Chondrocyte (in vitro differentiated cells): Measurements from ENCODE around the gene KLHL30. TPM values are rescaled to one million over a fixed set of nuclear protein-coding genes. Genes with fewer than 3 reads are reported as not detected.
A peak's percentile ranks its signal among the peaks of the same experiment; 100 is the strongest.
"Not testable (repeated sequence)": the region's sequence is repeated elsewhere in the genome, so short reads cannot be mapped to it uniquely, and the experiment has no call there.

ENCODE experiments used
- DNase-seq: peaks from one replicate; pipeline ENCODE4 v3.0.0; 2021; ENCODE audit warnings: mixed read lengths, low spot score
- H3K27ac Mint-ChIP-seq: one replicate; pipeline ENCODE4 v1.8.0; 2021; ENCODE audit warnings: mild to moderate bottlenecking, moderate library complexity, mixed read lengths; ENCODE audit not compliant: unreplicated experiment
- H3K27me3 Mint-ChIP-seq: 2 replicates; pipeline ENCODE4 v1.8.0; 2021; ENCODE audit warnings: low read depth, mixed read lengths
- H3K36me3 Mint-ChIP-seq: 2 replicates; pipeline ENCODE4 v1.8.0; 2021; ENCODE audit warnings: low read depth, mixed read lengths
- H3K4me1 Mint-ChIP-seq: 2 replicates; pipeline ENCODE4 v1.8.0; 2021; ENCODE audit warnings: low read depth, mild to moderate bottlenecking, mixed read lengths
- H3K4me3 Mint-ChIP-seq: one replicate; pipeline ENCODE4 v1.8.0; 2021; ENCODE audit warnings: mild to moderate bottlenecking, moderate library complexity, mixed read lengths; ENCODE audit not compliant: unreplicated experiment
- H3K9me3 Mint-ChIP-seq: 2 replicates; pipeline ENCODE4 v1.8.0; 2021; ENCODE audit warnings: low read depth, mixed read lengths
- total RNA-seq: library from RNA; stranded (reverse); gene quantifications from 3 replicates; pipeline ENCODE4 v1.2.1, GENCODE V29; 2021
- TF ChIP-seq, protein P1 (sequence below): fragments of 200-600 bp; sonication (generic); IDR thresholded peaks from 2 replicates; pipeline ENCODE4 v1.5.0; 2021; ENCODE audit warnings: antibody characterized with exemption, mild to moderate bottlenecking, moderate library complexity

Gene KLHL30
- total RNA-seq, 1 donor from 2014 or later, result 25.6 TPM

DNA sequence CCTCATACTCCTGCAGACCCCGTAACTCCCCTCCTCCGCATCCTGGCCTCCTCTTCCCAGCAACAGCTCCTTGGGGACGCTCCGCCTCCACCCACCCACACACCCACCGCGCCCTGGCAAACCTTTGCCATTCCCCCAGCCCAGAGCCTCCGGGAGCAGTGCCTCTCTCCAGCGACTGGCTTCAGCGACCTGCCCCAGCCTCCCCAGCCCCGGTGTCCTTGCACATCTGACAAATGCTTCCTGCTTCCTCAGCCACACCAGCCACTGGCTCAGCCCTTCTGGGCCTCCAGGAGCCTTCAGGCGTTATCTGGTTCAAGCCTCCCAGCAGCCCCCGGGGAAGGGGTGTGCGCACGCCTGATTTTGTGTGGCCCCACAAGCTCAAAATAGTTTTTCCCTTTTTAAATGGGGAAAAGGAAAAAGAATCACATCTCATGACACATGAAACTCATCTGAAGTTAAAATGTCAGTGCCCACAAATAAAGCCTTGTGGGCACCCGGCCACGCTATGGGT is 24.1 kb upstream of the KLHL30 start:
- DNase-seq, result peak; percentile 75
- Mint-ChIP-seq H3K4me3 (no peak overlapping the region), H3K27ac (no peak overlapping the region), H3K27me3 (peaks cover 9% of the 10 kb centered on the region), H3K9me3 (peaks cover 17% of the 10 kb centered on the region), H3K4me1 (no peaks in the 10 kb centered on the region), H3K36me3 (peaks cover 7% of the 10 kb centered on the region)
- TF ChIP-seq, protein P1, sequence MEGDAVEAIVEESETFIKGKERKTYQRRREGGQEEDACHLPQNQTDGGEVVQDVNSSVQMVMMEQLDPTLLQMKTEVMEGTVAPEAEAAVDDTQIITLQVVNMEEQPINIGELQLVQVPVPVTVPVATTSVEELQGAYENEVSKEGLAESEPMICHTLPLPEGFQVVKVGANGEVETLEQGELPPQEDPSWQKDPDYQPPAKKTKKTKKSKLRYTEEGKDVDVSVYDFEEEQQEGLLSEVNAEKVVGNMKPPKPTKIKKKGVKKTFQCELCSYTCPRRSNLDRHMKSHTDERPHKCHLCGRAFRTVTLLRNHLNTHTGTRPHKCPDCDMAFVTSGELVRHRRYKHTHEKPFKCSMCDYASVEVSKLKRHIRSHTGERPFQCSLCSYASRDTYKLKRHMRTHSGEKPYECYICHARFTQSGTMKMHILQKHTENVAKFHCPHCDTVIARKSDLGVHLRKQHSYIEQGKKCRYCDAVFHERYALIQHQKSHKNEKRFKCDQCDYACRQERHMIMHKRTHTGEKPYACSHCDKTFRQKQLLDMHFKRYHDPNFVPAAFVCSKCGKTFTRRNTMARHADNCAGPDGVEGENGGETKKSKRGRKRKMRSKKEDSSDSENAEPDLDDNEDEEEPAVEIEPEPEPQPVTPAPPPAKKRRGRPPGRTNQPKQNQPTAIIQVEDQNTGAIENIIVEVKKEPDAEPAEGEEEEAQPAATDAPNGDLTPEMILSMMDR, result no peak

- Mint-ChIP-seq H3K4me3 (no peak overlapping the region), H3K9me3 (peaks cover 17% of the 10 kb centered on the region), H3K4me1 (no peaks in the 10 kb centered on the region), H3K27me3 (peaks cover 9% of the 10 kb centered on the region), H3K27ac (no peak overlapping the region), H3K36me3 (peaks cover 7% of the 10 kb centered on the region)
- TF ChIP-seq, protein P1, result no peak
- DNase-seq, result peak; percentile 77
These were observed 23.4 kb upstream of the KLHL30 start for GRCh38 chr2:238114851-238115660.

GRCh38 chr2:238115709-238116108 is 22.8 kb upstream of the KLHL30 start:
- H3K4me3 Mint-ChIP-seq, H3K27me3 Mint-ChIP-seq, H3K4me1 Mint-ChIP-seq, H3K36me3 Mint-ChIP-seq, H3K27ac Mint-ChIP-seq: not testable (repeated sequence)
- peak; percentile 40 for DNase-seq
- peaks cover 17% of the 10 kb centered on the region for H3K9me3 Mint-ChIP-seq

DNA sequence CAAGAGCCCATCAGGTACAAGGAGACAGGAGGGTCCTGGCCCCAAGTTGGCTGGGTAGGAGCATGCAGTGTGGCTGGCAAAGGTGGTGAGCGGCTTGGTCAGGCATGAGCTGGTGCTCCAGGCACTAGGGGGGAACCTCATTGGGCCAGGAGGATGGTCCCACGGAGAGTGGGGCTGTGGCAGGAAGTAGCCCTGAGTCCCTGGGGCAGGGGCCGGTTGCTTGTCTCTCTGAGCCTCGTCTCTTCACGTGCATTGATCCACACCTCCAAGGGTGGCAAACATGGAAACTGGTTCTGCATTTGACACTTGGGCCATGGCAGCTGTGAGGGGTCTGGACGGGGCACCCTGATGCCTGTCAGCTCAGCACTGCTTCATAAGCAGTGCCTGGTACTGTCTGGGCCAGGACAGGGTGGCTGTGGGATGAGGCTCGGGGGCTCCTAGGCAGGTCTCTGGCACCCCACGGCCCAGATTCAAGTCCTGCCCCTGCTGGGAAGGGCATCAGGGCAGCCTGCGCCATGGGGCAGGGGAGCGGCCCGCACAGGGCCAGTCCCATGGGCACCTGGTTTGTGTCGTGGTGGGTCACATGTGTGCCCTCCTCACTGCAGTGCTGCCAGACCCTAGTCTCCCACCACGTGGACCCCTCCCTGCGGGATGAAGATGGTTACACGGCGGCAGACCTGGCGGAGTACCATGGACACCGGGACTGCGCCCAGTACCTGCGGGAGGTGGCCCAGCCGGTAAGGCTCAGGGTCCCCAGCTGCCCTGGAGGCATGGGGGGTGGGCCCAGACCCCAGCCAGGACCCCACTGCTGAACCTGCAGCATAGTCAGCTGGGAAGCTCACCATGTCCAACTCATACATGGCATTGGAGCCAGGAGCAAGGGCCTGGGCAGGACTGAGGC is 21.9 kb upstream of the KLHL30 start:
- Mint-ChIP-seq H3K4me3 (no peak overlapping the region), H3K27ac (no peak overlapping the region), H3K4me1 (peaks cover 3% of the 10 kb centered on the region), H3K9me3 (peaks cover 14% of the 10 kb centered on the region), H3K27me3 (peaks cover 9% of the 10 kb centered on the region), H3K36me3 (peaks cover 7% of the 10 kb centered on the region)
- peak; percentile 84 for DNase-seq
- TF ChIP-seq, protein P1, result no peak

DNA sequence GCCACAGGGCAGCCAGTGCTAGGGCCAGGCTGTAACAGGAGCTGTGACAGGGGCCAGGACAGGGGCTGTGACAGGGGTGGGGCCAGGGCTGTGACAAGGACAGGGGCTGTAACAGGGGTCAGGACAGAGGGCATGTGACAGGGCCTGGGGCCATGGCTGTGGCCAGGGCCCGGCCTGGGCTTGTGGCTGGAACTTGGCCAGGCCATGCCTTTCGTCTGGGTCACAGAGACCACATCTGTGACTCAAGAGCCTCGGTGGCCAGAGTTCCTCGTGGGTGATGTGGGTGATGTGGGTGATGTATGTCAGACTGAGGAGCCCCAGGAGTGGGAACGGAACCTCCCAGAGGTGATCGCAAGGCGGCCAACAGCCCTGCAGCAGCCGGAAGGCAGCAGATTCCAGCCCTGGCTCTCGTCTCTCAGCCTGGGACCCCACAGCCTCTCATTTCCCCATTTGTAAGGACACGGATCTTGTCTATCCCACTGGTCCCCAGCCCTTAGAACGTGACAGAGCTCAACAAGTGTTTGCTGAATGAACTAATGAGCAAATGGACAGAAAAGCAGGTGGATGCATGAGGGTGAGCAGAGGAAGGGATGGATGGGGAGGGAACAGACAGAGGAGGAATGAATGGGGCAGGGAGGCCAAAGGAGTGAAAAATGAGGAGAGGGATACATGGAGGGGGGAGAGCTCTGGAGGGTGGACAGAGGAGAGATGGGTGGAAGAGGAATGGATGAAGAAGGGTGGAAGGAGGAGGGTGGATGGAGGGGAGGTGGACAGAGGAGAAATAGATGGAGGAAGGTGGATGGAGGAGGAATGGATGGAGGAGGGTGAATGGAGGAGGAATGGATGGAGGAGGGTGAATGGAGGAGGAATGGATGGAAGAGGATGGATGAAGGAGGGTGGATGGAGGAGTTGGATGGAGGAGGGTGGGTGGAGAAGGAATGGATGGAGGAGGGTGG is 21.0 kb upstream of the KLHL30 start:
- peaks cover 6% of the 10 kb centered on the region for H3K36me3 Mint-ChIP-seq
- TF ChIP-seq, protein P1, result no peak
- no peak overlapping the region for H3K27ac Mint-ChIP-seq
- peaks cover 10% of the 10 kb centered on the region for H3K9me3 Mint-ChIP-seq
- peak; percentile 65 for DNase-seq
- H3K27me3 Mint-ChIP-seq, result peaks cover 9% of the 10 kb centered on the region
- peaks cover 3% of the 10 kb centered on the region for H3K4me1 Mint-ChIP-seq
- H3K4me3 Mint-ChIP-seq, result no peak overlapping the region
